Measurements from ENCODE around the gene MEIOB.

GRCh38 chr16:1906846-1907165 is 34.8 kb upstream of the MEIOB start:
- TF ChIP-seq CTCF (optimal IDR thresholded peaks at IDR 0.05 in 1 of 3, IDR thresholded peaks at IDR 0.05 in 1 of 3, conservative IDR thresholded peaks at IDR 0.05 in 1 of 3; ENCODE audit: extremely low read depth in 1 of 3, insufficient read depth in 2 of 3, low read length in 3 of 3) (no peak), EZH2 (IDR thresholded peaks at IDR 0.05; ENCODE audit: low read length) (no peak)

Data from keratinocyte (primary cell).